Measurements from ENCODE around the gene PTPRD. TPM values are rescaled to one million over a fixed set of nuclear protein-coding genes. Genes with fewer than 3 reads are reported as not detected.

Gene PTPRD
- total RNA-seq, 1 experiment from 2014 or later, result 1.8 TPM

- Mint-ChIP-seq H3K36me3 (ENCODE audit: insufficient read depth, unreplicated experiment) (no peaks in the 10 kb centered on the region), H3K9me3 (ENCODE audit: low read depth, unreplicated experiment) (no peaks in the 10 kb centered on the region), H3K4me1 (ENCODE audit: low read depth, unreplicated experiment) (no peaks in the 10 kb centered on the region), H3K4me3 (ENCODE audit: low read depth, unreplicated experiment) (no peak overlapping the region), H3K27me3 (ENCODE audit: unreplicated experiment) (no peaks in the 10 kb centered on the region), H3K27ac (ENCODE audit: unreplicated experiment) (no peak overlapping the region)
- no peak for TF ChIP-seq CTCF (IDR thresholded peaks at IDR 0.05; ENCODE audit: unreplicated experiment)
- CTCF ChIA-PET, result no interaction called here
- BruUV-seq (replicated peaks), result no TSS peak
- intact Hi-C loops (cut with micrococcal nuclease; ENCODE audit: unreplicated experiment), result loop anchor here (10.0 kb wide), 2 partner anchors 229 to 319 kb away; no protein-coding TSS in a partner anchor
- DNase-seq, result no peak
Observed at GRCh38 chr9:9275601-9276000, 1337.2 kb downstream of the PTPRD start.

GRCh38 chr9:9257999-9258498 is 1354.8 kb downstream of the PTPRD start:
- no peak overlapping the region for H3K4me3 Mint-ChIP-seq (ENCODE audit: low read depth, unreplicated experiment)
- CTCF ChIA-PET, result no interaction called here
- H3K27ac Mint-ChIP-seq (ENCODE audit: unreplicated experiment), result no peak overlapping the region
- no peaks in the 10 kb centered on the region for H3K4me1 Mint-ChIP-seq (ENCODE audit: low read depth, unreplicated experiment)
- H3K36me3 Mint-ChIP-seq (ENCODE audit: insufficient read depth, unreplicated experiment), result no peaks in the 10 kb centered on the region
- TF ChIP-seq CTCF (IDR thresholded peaks at IDR 0.05; ENCODE audit: unreplicated experiment), result no peak
- no peak for DNase-seq
- intact Hi-C loops (cut with micrococcal nuclease; ENCODE audit: unreplicated experiment), result no loop called here
- no peaks in the 10 kb centered on the region for H3K9me3 Mint-ChIP-seq (ENCODE audit: low read depth, unreplicated experiment)
- no TSS peak for BruUV-seq (replicated peaks)
- H3K27me3 Mint-ChIP-seq (ENCODE audit: unreplicated experiment), result no peaks in the 10 kb centered on the region

GRCh38 chr9:9246726-9247125 is 1366.1 kb downstream of the PTPRD start:
- Mint-ChIP-seq H3K27me3 (ENCODE audit: unreplicated experiment) (no peaks in the 10 kb centered on the region), H3K27ac (ENCODE audit: unreplicated experiment) (no peak overlapping the region), H3K4me1 (ENCODE audit: low read depth, unreplicated experiment) (no peaks in the 10 kb centered on the region), H3K4me3 (ENCODE audit: low read depth, unreplicated experiment) (no peak overlapping the region), H3K36me3 (ENCODE audit: insufficient read depth, unreplicated experiment) (no peaks in the 10 kb centered on the region), H3K9me3 (ENCODE audit: low read depth, unreplicated experiment) (peaks cover 2% of the 10 kb centered on the region)
- no TSS peak for BruUV-seq (replicated peaks)
- intact Hi-C loops (cut with micrococcal nuclease; ENCODE audit: unreplicated experiment), result no loop called here
- TF ChIP-seq CTCF (IDR thresholded peaks at IDR 0.05; ENCODE audit: unreplicated experiment), result no peak
- CTCF ChIA-PET, result no interaction called here
- no peak for DNase-seq

GRCh38 chr9:9231946-9232345 is 1380.9 kb downstream of the PTPRD start:
- no peak overlapping the region for H3K4me3 Mint-ChIP-seq (ENCODE audit: low read depth, unreplicated experiment)
- H3K27me3 Mint-ChIP-seq (ENCODE audit: unreplicated experiment), result no peaks in the 10 kb centered on the region
- CTCF ChIA-PET, result no interaction called here
- DNase-seq, result no peak
- no peaks in the 10 kb centered on the region for H3K4me1 Mint-ChIP-seq (ENCODE audit: low read depth, unreplicated experiment)
- H3K27ac Mint-ChIP-seq (ENCODE audit: unreplicated experiment), result no peak overlapping the region
- H3K36me3 Mint-ChIP-seq (ENCODE audit: insufficient read depth, unreplicated experiment), result no peaks in the 10 kb centered on the region
- no peak for TF ChIP-seq CTCF (IDR thresholded peaks at IDR 0.05; ENCODE audit: unreplicated experiment)
- H3K9me3 Mint-ChIP-seq (ENCODE audit: low read depth, unreplicated experiment), result no peaks in the 10 kb centered on the region
- intact Hi-C loops (cut with micrococcal nuclease; ENCODE audit: unreplicated experiment), result no loop called here
- BruUV-seq (replicated peaks), result no TSS peak

Measured in Calu3 (cell line).